ENCODE measurements around the gene CHCHD6.

CHCHD6 gene

GRCh38 chr3:126955004-126955790, 251.2 kb downstream of the CHCHD6 start:
- TF ChIP-seq CTCF (IDR thresholded peaks at IDR 0.05; ENCODE audit: extremely low read depth, insufficient read depth, missing control alignments) = no peak
- in situ Hi-C loops (cut with MboI; ENCODE audit: low pct_unique_long_range_greater_than_20kb, low sequenced_read_pairs, unreplicated experiment) = no loop called here

GRCh38 chr3:126956361-126956760, 252.3 kb downstream of the CHCHD6 start:
- in situ Hi-C loops (cut with MboI; ENCODE audit: low pct_unique_long_range_greater_than_20kb, low sequenced_read_pairs, unreplicated experiment) = no loop called here
- TF ChIP-seq CTCF (IDR thresholded peaks at IDR 0.05; ENCODE audit: extremely low read depth, insufficient read depth, missing control alignments) = no peak
- no peak for DNase-seq (ENCODE audit: low spot score)

More at GRCh38 chr3:126955004-126955790, 251.2 kb downstream of the CHCHD6 start:
- peak; percentile 81 for DNase-seq (ENCODE audit: low spot score)

- TF ChIP-seq CTCF (IDR thresholded peaks at IDR 0.05; ENCODE audit: extremely low read depth, insufficient read depth, missing control alignments) = no peak
- in situ Hi-C loops (cut with MboI; ENCODE audit: low pct_unique_long_range_greater_than_20kb, low sequenced_read_pairs, unreplicated experiment) = no loop called here
- DNase-seq (ENCODE audit: low spot score) = no peak
Measured at GRCh38 chr3:126956866-126957650, 253.0 kb downstream of the CHCHD6 start.

- in situ Hi-C loops (cut with MboI; ENCODE audit: low pct_unique_long_range_greater_than_20kb, low sequenced_read_pairs, unreplicated experiment) = no loop called here
- no peak for DNase-seq (ENCODE audit: low spot score)
- TF ChIP-seq CTCF (IDR thresholded peaks at IDR 0.05; ENCODE audit: extremely low read depth, insufficient read depth, missing control alignments) = no peak
Measured at GRCh38 chr3:126957776-126958637, 254.0 kb downstream of the CHCHD6 start.

- no peak for DNase-seq (ENCODE audit: low spot score)
- TF ChIP-seq CTCF (IDR thresholded peaks at IDR 0.05; ENCODE audit: extremely low read depth, insufficient read depth, missing control alignments) = no peak
- in situ Hi-C loops (cut with MboI; ENCODE audit: low pct_unique_long_range_greater_than_20kb, low sequenced_read_pairs, unreplicated experiment) = no loop called here
Measured at GRCh38 chr3:126958638-126959085, 254.6 kb downstream of the CHCHD6 start.
